ENCODE measurements around the gene PALLD. TPM values are rescaled to one million over a fixed set of nuclear protein-coding genes. Genes with fewer than 3 reads are reported as not detected.

The PALLD gene
- total RNA-seq, 4 donors from 2014 or later = 60.2 to 437 (median 118) TPM

GRCh38 chr4:168598191-168598590 is 101.3 kb downstream of the PALLD start:
- H3K9me3 ChIP-seq = no peaks in the 10 kb centered on the region
- peaks cover 0 to 28% (median 12%) of the 10 kb centered on the region in 3 donors for H3K4me1 ChIP-seq
- 17 to 33% methylated on average over 1 of the region's 1 CpG for WGBS, 2 donors
- DNase-seq = no peak
- no peak for TF ChIP-seq POLR2A (IDR thresholded peaks at IDR 0.05)
- TF ChIP-seq CTCF (IDR thresholded peaks at IDR 0.05) = no peak
- H3K27me3 ChIP-seq = no peaks in the 10 kb centered on the region
- H3K4me3 ChIP-seq = no peak overlapping the region
- intact Hi-C loops (cut with DNase I) = no loop called here
- H3K27ac ChIP-seq = no peak overlapping the region
- no peaks in the 10 kb centered on the region for H3K36me3 ChIP-seq

- Histone ChIP-seq H3K36me3 (no peaks in the 10 kb centered on the region), H3K4me1 (peaks cover 0 to 52% (median 30%) of the 10 kb centered on the region in 3 donors), H3K9me3 (no peaks in the 10 kb centered on the region), H3K27me3 (no peaks in the 10 kb centered on the region), H3K4me3 (no peak overlapping the region), H3K27ac (no peak overlapping the region)
- WGBS, 2 donors = 47 to 53% methylated on average over 5 of the region's 5 CpGs
- no peak for DNase-seq
- intact Hi-C loops (cut with DNase I) = no loop called here
- TF ChIP-seq POLR2A (IDR thresholded peaks at IDR 0.05) (no peak), CTCF (IDR thresholded peaks at IDR 0.05) (no peak)
Observed at GRCh38 chr4:168600796-168601583, 104.1 kb downstream of the PALLD start.

GRCh38 chr4:168601899-168602298 is 105.0 kb downstream of the PALLD start:
- Histone ChIP-seq H3K4me1 (peaks cover 0 to 52% (median 30%) of the 10 kb centered on the region in 3 donors), H3K27ac (no peak overlapping the region), H3K4me3 (no peak overlapping the region), H3K27me3 (no peaks in the 10 kb centered on the region), H3K9me3 (no peaks in the 10 kb centered on the region), H3K36me3 (no peaks in the 10 kb centered on the region)
- TF ChIP-seq CTCF (IDR thresholded peaks at IDR 0.05) (no peak), POLR2A (IDR thresholded peaks at IDR 0.05) (no peak)
- DNase-seq = no peak
- intact Hi-C loops (cut with DNase I) = no loop called here
- 61 to 85% methylated on average over 4 of the region's 4 CpGs for WGBS, 2 donors

- TF ChIP-seq POLR2A (IDR thresholded peaks at IDR 0.05) (no peak), CTCF (IDR thresholded peaks at IDR 0.05) (no peak)
- Histone ChIP-seq H3K4me1 (peaks cover 0 to 42% (median 24%) of the 10 kb centered on the region in 3 donors), H3K4me3 (no peak overlapping the region), H3K27me3 (no peaks in the 10 kb centered on the region), H3K36me3 (no peaks in the 10 kb centered on the region), H3K9me3 (no peaks in the 10 kb centered on the region), H3K27ac (peak overlapping the region; percentile 21 to 62 (median 52))
- no peak for DNase-seq
- 32% methylated on average over 7 of the region's 7 CpGs for WGBS, 2 donors
- intact Hi-C loops (cut with DNase I) = no loop called here
Observed at GRCh38 chr4:168604496-168605373, 107.9 kb downstream of the PALLD start.

- Histone ChIP-seq H3K4me3 (no peak overlapping the region), H3K27me3 (no peaks in the 10 kb centered on the region), H3K27ac (peak overlapping the region in 1 of 4 donors; percentile 61), H3K4me1 (peaks cover 0 to 39% (median 23%) of the 10 kb centered on the region in 3 donors), H3K9me3 (no peaks in the 10 kb centered on the region), H3K36me3 (no peaks in the 10 kb centered on the region)
- 67 to 73% methylated on average over 3 of the region's 3 CpGs for whole genome bisulfite sequencing, 2 donors
- TF ChIP-seq POLR2A (IDR thresholded peaks at IDR 0.05) = no peak
- no peak for TF ChIP-seq CTCF (IDR thresholded peaks at IDR 0.05)
- no peak for DNase-seq
- intact Hi-C loops (cut with DNase I) = no loop called here
Observed at GRCh38 chr4:168605411-168605810, 108.6 kb downstream of the PALLD start.

Measured in esophagus squamous epithelium (tissue), 5 donors.